ENCODE data around the gene DDR2. TPM values are rescaled to one million over a fixed set of nuclear protein-coding genes. Genes with fewer than 3 reads are reported as not detected.

The DDR2 gene
- total RNA-seq, 1 experiment from 2014 or later: 0.77 TPM

DNA sequence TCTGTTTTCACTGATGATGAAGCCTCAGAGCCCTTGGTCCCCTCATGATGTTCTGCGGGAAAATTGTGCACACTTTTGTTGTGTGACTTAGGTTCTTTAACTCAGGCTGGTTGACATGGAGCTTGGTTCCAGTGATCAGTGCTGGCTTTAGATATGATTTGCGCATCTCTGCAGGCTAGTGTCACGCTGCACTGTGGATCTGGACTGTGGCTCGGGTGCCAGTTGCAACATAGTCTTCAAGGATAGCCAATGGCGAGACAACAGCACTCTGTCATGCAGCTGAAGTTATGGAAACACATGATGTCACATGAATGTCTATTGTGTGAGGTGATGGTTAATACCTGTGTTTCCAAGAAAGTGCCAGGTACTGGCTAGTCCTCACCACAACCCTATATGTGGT is 56.7 kb downstream of the DDR2 start:
- ChIA-PET POLR2A (ENCODE audit: unreplicated experiment) (no interaction called here), CTCF (no interaction called here)
- H2AFZ ChIP-seq (ENCODE audit: low read length): no peak overlapping the region
- H3K4me2 ChIP-seq (ENCODE audit: low read length): no peak overlapping the region
- no peak overlapping the region for H3K27ac ChIP-seq (ENCODE audit: low read length)
- H3F3A ChIP-seq (ENCODE audit: low read length, unreplicated experiment): peaks cover 14% of the 10 kb centered on the region
- H3K4me3 ChIP-seq (ENCODE audit: low read length): no peak overlapping the region
- no peaks in the 10 kb centered on the region for H3K79me2 ChIP-seq (ENCODE audit: low read length)
- intact Hi-C loops (cut with micrococcal nuclease): no loop called here
- ATAC-seq: no peak
- no peaks in the 10 kb centered on the region for H4K20me1 ChIP-seq (ENCODE audit: low read length)
- no peaks in the 10 kb centered on the region for H3K9me3 ChIP-seq (ENCODE audit: low read length)
- H3K9me2 ChIP-seq (replicated peaks; ENCODE audit: low read length): no peaks in the 10 kb centered on the region
- no peaks in the 10 kb centered on the region for H3K36me3 ChIP-seq (ENCODE audit: low read depth, low read length)
- H3K27me3 ChIP-seq (ENCODE audit: low read length): no peaks in the 10 kb centered on the region
- DNase-seq: no peak
- TF ChIP-seq EZH2 (IDR thresholded peaks at IDR 0.05; ENCODE audit: low read length, unreplicated experiment) (no peak), EZH2phosphoT487 (IDR thresholded peaks at IDR 0.05; ENCODE audit: borderline replicate concordance, low read length) (no peak)
- TF ChIP-seq, protein P1, sequence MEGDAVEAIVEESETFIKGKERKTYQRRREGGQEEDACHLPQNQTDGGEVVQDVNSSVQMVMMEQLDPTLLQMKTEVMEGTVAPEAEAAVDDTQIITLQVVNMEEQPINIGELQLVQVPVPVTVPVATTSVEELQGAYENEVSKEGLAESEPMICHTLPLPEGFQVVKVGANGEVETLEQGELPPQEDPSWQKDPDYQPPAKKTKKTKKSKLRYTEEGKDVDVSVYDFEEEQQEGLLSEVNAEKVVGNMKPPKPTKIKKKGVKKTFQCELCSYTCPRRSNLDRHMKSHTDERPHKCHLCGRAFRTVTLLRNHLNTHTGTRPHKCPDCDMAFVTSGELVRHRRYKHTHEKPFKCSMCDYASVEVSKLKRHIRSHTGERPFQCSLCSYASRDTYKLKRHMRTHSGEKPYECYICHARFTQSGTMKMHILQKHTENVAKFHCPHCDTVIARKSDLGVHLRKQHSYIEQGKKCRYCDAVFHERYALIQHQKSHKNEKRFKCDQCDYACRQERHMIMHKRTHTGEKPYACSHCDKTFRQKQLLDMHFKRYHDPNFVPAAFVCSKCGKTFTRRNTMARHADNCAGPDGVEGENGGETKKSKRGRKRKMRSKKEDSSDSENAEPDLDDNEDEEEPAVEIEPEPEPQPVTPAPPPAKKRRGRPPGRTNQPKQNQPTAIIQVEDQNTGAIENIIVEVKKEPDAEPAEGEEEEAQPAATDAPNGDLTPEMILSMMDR (conservative IDR thresholded peaks at IDR 0.05; ENCODE audit: low read depth, low read length): no peak
- H3K9ac ChIP-seq (ENCODE audit: low read length): no peak overlapping the region
- peaks cover 24% of the 10 kb centered on the region for H3K4me1 ChIP-seq (ENCODE audit: insufficient read depth, low read length)
- BruUV-seq (replicated peaks): no TSS peak

DNA sequence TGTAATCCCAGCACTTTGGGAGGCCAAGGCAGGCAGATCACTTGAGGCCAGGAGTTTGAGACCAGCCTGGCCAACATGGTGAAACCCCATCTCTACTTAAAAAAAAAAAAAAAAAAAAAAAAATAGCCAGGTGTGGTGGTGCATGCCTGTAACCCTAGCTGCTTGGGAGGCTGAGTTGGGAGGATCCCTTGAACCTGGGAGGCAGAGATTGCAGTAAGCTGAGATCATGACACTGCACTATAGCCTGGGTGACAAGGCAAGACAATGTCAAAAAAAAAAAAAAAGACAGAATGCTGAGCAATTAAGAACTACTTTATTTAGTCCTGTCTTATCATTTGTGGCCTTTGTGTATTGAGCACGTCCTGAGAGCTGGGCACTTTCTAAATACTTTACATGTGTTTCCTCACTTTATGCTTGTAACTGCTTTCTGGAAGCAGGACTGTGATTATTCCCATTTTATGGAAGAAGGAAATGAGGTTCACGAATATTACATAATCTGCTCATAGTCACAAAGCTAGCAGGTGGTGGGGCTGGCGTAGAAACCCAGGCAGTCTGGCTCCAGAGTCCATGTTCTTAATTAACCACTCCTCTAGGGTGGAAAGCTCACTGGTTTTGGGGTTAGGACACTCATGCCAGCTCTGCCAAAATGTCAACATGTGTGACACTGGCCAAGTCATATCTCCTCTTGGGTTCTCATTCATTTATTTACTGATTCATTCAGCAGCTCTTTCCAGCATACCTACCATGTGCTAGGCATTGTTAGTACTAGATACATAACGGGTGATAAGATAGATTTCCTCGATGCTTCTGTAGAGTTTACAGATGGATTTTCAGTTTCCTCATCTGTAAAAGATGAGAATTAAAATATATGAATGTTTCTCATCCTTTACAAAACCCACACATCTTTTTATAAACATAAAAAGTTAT is 57.7 kb downstream of the DDR2 start:
- intact Hi-C loops (cut with micrococcal nuclease): loop anchor here (5.0 to 10.0 kb wide), 2 partner anchors 63 to 105 kb away; partner anchors contain the start of gene HSD17B7
- peak; percentile 50 for ATAC-seq

More for the DNA sequence above, 57.7 kb downstream of the DDR2 start:
- H4K20me1 ChIP-seq (ENCODE audit: low read length): no peaks in the 10 kb centered on the region
- DNase-seq: peak; percentile 70
- H3K36me3 ChIP-seq (ENCODE audit: low read depth, low read length): no peaks in the 10 kb centered on the region
- peak overlapping the region; percentile 63 for H3K4me2 ChIP-seq (ENCODE audit: low read length)
- H3K4me1 ChIP-seq (ENCODE audit: insufficient read depth, low read length): peaks cover 24% of the 10 kb centered on the region
- H3K9ac ChIP-seq (ENCODE audit: low read length): peak overlapping the region; percentile 16
- no peaks in the 10 kb centered on the region for H3K9me3 ChIP-seq (ENCODE audit: low read length)
- no TSS peak for BruUV-seq (replicated peaks)
- peak overlapping the region; percentile 32 for H2AFZ ChIP-seq (ENCODE audit: low read length)
- peaks cover 14% of the 10 kb centered on the region for H3F3A ChIP-seq (ENCODE audit: low read length, unreplicated experiment)
- H3K9me2 ChIP-seq (replicated peaks; ENCODE audit: low read length): no peaks in the 10 kb centered on the region
- no peaks in the 10 kb centered on the region for H3K27me3 ChIP-seq (ENCODE audit: low read length)
- H3K27ac ChIP-seq (ENCODE audit: low read length): peak overlapping the region; percentile 78
- ChIA-PET CTCF (interaction anchor here (0.6 kb wide), 1 partner anchor 465 kb away, joined by 3 read pairs; no protein-coding TSS in a partner anchor), POLR2A (ENCODE audit: unreplicated experiment) (interaction anchor here (0.5 to 0.8 kb wide), 4 partner anchors 17 to 187 kb away, joined by 3 to 13 read pairs (median 4); no protein-coding TSS in a partner anchor)
- TF ChIP-seq EZH2 (IDR thresholded peaks at IDR 0.05; ENCODE audit: low read length, unreplicated experiment): no peak
- TF ChIP-seq, protein P1 (conservative IDR thresholded peaks at IDR 0.05; ENCODE audit: low read depth, low read length): no peak
- no peak for TF ChIP-seq EZH2phosphoT487 (IDR thresholded peaks at IDR 0.05; ENCODE audit: borderline replicate concordance, low read length)
- H3K79me2 ChIP-seq (ENCODE audit: low read length): no peaks in the 10 kb centered on the region
- H3K4me3 ChIP-seq (ENCODE audit: low read length): peak overlapping the region; percentile 12; the same call in 1 of the 2 replicates

All from PC-3 (cell line).